MM.1S (cell line): Measurements from ENCODE around the gene C22orf42.
"Not testable (repeated sequence)": the region's sequence is repeated elsewhere in the genome, so short reads cannot be mapped to it uniquely, and the experiment has no call there.

Source experiments
- DNase-seq: peaks from one replicate; pipeline ENCODE4 v3.0.0-alpha.2; 2015
- H2AFZ ChIP-seq: fragments of 300-600 bp; sonication (generic); 2 replicates; pipeline ENCODE4 v1.6.0; 2016; ENCODE audit warnings: antibody characterized with exemption, low read length
- H3F3A ChIP-seq: fragments of 300-600 bp; sonication (generic); 2 replicates; pipeline ENCODE4 v1.6.1; 2016; ENCODE audit warnings: mild to moderate bottlenecking, antibody characterized with exemption, low read length, moderate library complexity, mixed read lengths; ENCODE audit not compliant: insufficient read depth
- H3K27ac ChIP-seq: fragments of 300-600 bp; sonication (generic); 2 replicates; pipeline ENCODE4 v1.5.1; 2016; ENCODE audit warnings: mild to moderate bottlenecking, low read length
- H3K27me3 ChIP-seq: fragments of 300-600 bp; sonication (generic); replicated peaks from 2 replicates; pipeline ENCODE4 v1.6.0; 2016; ENCODE audit warnings: low read length; ENCODE audit not compliant: insufficient read depth
- H3K36me3 ChIP-seq: fragments of 300-600 bp; sonication (generic); replicated peaks from 2 replicates; pipeline ENCODE4 v1.6.1; 2016; ENCODE audit warnings: mild to moderate bottlenecking, low read length, mixed read lengths; ENCODE audit not compliant: insufficient read depth
- H3K4me1 ChIP-seq: fragments of 300-600 bp; sonication (generic); 2 replicates; pipeline ENCODE4 v1.6.1; 2016; ENCODE audit warnings: low read length, mixed read lengths
- H3K4me2 ChIP-seq: fragments of 300-600 bp; sonication (generic); 2 replicates; pipeline ENCODE4 v1.6.0; 2016; ENCODE audit warnings: low read depth, low read length
- H3K4me3 ChIP-seq: fragments of 300-600 bp; sonication (generic); 2 replicates; pipeline ENCODE4 v1.5.1; 2016; ENCODE audit warnings: low read length, mixed read lengths
- H3K79me2 ChIP-seq: fragments of 300-600 bp; sonication (generic); 2 replicates; pipeline ENCODE4 v1.6.1; 2016; ENCODE audit warnings: mixed run types, low read length, mixed read lengths
- H3K9ac ChIP-seq: fragments of 300-600 bp; sonication (generic); 2 replicates; pipeline ENCODE4 v1.6.1; 2016; ENCODE audit warnings: low read length, mixed read lengths
- H3K9me2 ChIP-seq: fragments of 300-600 bp; sonication (generic); replicated peaks from 2 replicates; pipeline ENCODE4 v1.6.1; 2016; ENCODE audit warnings: mild to moderate bottlenecking, low read length, mixed read lengths; ENCODE audit not compliant: insufficient read depth
- H3K9me3 ChIP-seq: fragments of 300-600 bp; sonication (generic); replicated peaks from 2 replicates; pipeline ENCODE4 v1.6.1; 2016; ENCODE audit warnings: mild to moderate bottlenecking, low read length, mixed read lengths; ENCODE audit not compliant: insufficient read depth
- H4K20me1 ChIP-seq: fragments of 300-600 bp; sonication (generic); 2 replicates; pipeline ENCODE4 v1.6.1; 2016; ENCODE audit warnings: mild to moderate bottlenecking, low read length, moderate library complexity, mixed read lengths; ENCODE audit not compliant: insufficient read depth
- EZH2 ChIP-seq: fragments of 300-600 bp; sonication (generic); optimal IDR thresholded peaks from 2 replicates; pipeline ENCODE3; 2017; ENCODE audit warnings: low read depth, mild to moderate bottlenecking, antibody characterized with exemption, low read length, mixed read lengths
- EZH2phosphoT487 ChIP-seq: fragments of 300-600 bp; sonication (generic); IDR thresholded peaks from 2 replicates; pipeline ENCODE4 v1.6.1; 2018; ENCODE audit warnings: antibody characterized with exemption, low read length
- TF ChIP-seq, protein P1 (sequence below): fragments of 300-600 bp; sonication (generic); IDR thresholded peaks from 2 replicates; pipeline ENCODE4 v1.5.1; 2016; ENCODE audit warnings: antibody characterized with exemption, low read length, mixed read lengths

C22orf42 gene

DNA sequence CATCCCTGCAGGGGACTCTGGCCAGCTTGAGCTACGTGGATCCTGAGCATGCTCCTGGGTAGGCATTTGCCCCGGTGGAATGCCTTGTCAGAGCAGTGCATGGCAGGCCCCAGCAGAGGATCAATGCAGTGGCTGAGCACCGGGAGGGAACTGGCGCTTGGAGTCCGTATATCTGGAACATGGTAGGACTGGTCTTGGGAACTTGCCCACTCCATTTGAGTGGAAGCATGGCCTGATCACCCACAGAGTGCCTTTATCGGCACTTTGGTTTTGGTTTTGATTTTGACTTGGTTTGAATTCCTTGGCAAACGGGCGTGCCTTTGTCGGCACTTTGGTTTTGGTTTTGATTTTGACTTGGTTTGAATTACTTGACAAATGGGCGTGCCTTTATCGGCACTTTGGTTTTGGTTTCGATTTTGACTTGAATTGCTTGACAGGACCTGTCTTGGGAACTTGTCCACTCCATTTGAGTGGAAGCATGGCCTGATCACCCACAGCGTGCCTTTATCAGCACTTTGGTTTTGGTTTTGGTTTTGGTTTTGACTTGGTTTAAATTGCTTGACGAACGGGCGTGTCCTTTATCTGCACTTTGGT is 21.3 kb downstream of the C22orf42 start:
- peak overlapping the region; percentile 99 for H2AFZ ChIP-seq
- not testable (repeated sequence) for H3K36me3 ChIP-seq, H3K4me1 ChIP-seq, H4K20me1 ChIP-seq, H3K27me3 ChIP-seq, H3K9me2 ChIP-seq, H3K9me3 ChIP-seq, H3K79me2 ChIP-seq, H3F3A ChIP-seq
- peak overlapping the region; percentile 62 for H3K4me3 ChIP-seq
- DNase-seq, result peak; percentile 94
- H3K27ac ChIP-seq, result peak overlapping the region; percentile 46; the same call in 1 of the 2 replicates
- peak overlapping the region; percentile 42; the same call in 1 of the 2 replicates for H3K9ac ChIP-seq
- peak overlapping the region; percentile 88 for H3K4me2 ChIP-seq

- H4K20me1 ChIP-seq, H3K27me3 ChIP-seq, H3K9me3 ChIP-seq, H3F3A ChIP-seq, H3K9ac ChIP-seq, H3K79me2 ChIP-seq, H3K4me2 ChIP-seq, H3K4me1 ChIP-seq, DNase-seq, H3K4me3 ChIP-seq, H3K9me2 ChIP-seq, H3K27ac ChIP-seq, H2AFZ ChIP-seq, H3K36me3 ChIP-seq: not testable (repeated sequence)
Observed at GRCh38 chr22:32136881-32137280, 22.2 kb downstream of the C22orf42 start.

GRCh38 chr22:32135958-32136357 is 23.1 kb downstream of the C22orf42 start:
- not testable (repeated sequence) for H3K4me2 ChIP-seq, H3K9me2 ChIP-seq, DNase-seq, H3K27me3 ChIP-seq, H3K79me2 ChIP-seq, H3K4me1 ChIP-seq, H3K9me3 ChIP-seq, H3K36me3 ChIP-seq, H4K20me1 ChIP-seq, H3K4me3 ChIP-seq, H3K27ac ChIP-seq, H3F3A ChIP-seq, H3K9ac ChIP-seq, H2AFZ ChIP-seq

DNA sequence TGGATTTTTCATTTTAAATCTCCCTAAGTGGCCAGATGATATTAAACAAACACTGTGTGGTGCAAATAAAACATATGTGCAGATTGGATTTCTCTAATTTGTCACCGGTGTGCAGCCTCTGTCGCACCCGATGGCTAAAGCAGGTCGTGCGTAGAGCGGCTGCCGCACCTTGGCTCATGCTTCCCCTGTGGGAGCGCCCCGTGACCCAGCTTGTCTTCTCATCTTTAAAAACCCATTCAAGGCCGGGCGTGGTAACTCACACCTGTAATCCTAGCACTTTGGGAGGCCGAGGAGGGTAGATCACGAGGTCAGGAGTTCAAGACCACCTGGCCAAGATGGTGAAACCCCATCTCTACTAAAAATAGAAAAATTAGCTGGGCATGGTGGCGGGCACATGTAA is 24.3 kb downstream of the C22orf42 start:
- H3K36me3 ChIP-seq, H3K4me1 ChIP-seq, H3K79me2 ChIP-seq, H3K9ac ChIP-seq, H3K27me3 ChIP-seq, DNase-seq, H4K20me1 ChIP-seq, H3K27ac ChIP-seq, H3K4me2 ChIP-seq, H2AFZ ChIP-seq, H3K9me2 ChIP-seq, H3F3A ChIP-seq, H3K4me3 ChIP-seq, H3K9me3 ChIP-seq: not testable (repeated sequence)

GRCh38 chr22:32132783-32133182 is 26.3 kb downstream of the C22orf42 start:
- no peak overlapping the region for H3K4me2 ChIP-seq
- no peak overlapping the region for H3K4me3 ChIP-seq
- TF ChIP-seq EZH2 (no peak), EZH2phosphoT487 (no peak)
- TF ChIP-seq, protein P1, sequence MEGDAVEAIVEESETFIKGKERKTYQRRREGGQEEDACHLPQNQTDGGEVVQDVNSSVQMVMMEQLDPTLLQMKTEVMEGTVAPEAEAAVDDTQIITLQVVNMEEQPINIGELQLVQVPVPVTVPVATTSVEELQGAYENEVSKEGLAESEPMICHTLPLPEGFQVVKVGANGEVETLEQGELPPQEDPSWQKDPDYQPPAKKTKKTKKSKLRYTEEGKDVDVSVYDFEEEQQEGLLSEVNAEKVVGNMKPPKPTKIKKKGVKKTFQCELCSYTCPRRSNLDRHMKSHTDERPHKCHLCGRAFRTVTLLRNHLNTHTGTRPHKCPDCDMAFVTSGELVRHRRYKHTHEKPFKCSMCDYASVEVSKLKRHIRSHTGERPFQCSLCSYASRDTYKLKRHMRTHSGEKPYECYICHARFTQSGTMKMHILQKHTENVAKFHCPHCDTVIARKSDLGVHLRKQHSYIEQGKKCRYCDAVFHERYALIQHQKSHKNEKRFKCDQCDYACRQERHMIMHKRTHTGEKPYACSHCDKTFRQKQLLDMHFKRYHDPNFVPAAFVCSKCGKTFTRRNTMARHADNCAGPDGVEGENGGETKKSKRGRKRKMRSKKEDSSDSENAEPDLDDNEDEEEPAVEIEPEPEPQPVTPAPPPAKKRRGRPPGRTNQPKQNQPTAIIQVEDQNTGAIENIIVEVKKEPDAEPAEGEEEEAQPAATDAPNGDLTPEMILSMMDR, result no peak
- H3K36me3 ChIP-seq, result no peaks in the 10 kb centered on the region
- H3K27ac ChIP-seq, result no peak overlapping the region
- H3F3A ChIP-seq, result 0 out of 2 replicates have a peak, but pooled peaks cover 4% of the 10 kb centered on the region
- H3K9me2 ChIP-seq, result no peaks in the 10 kb centered on the region
- no peak overlapping the region for H2AFZ ChIP-seq
- no peak for DNase-seq
- no peaks in the 10 kb centered on the region for H3K27me3 ChIP-seq
- H3K79me2 ChIP-seq, result no peaks in the 10 kb centered on the region
- H3K9ac ChIP-seq, result no peak overlapping the region
- H3K4me1 ChIP-seq, result no peaks in the 10 kb centered on the region
- no peaks in the 10 kb centered on the region for H4K20me1 ChIP-seq
- H3K9me3 ChIP-seq, result no peaks in the 10 kb centered on the region
